Esophagus muscularis mucosa (tissue), 4 donors: ENCODE data around the gene C4orf33. TPM values are rescaled to one million over a fixed set of nuclear protein-coding genes. Genes with fewer than 3 reads are reported as not detected.

Experiments used
- DNase-seq: peaks from one replicate; pipeline ENCODE4 v3.0.0-alpha.2; 2017; ENCODE audit errors: extremely low spot score
- H3K27ac ChIP-seq, 4 donors: fragments of 200-600 bp; sonication (generic); replicated peaks in 1 of 4; 1 replicate in 3 of 4; 2 replicates in 1 of 4; pipeline ENCODE4 v1.5.1; 2016 to 2019; ENCODE audit warnings: mild to moderate bottlenecking in 1 of 4
- H3K27me3 ChIP-seq, 4 donors: fragments of 200-600 bp; sonication (generic); one replicate each; pipeline versions ENCODE4 v1.5.1 to v1.6.0; 2016 to 2019
- H3K36me3 ChIP-seq, 4 donors: fragments of 200-600 bp; sonication (generic); one replicate each; pipeline ENCODE4 v1.5.1; 2016 to 2019
- H3K4me1 ChIP-seq, 4 donors: fragments of 200-600 bp; sonication (generic); one replicate each; pipeline ENCODE4 v1.5.1; 2016 to 2019
- H3K4me3 ChIP-seq, 4 donors: fragments of 200-600 bp; sonication (generic); 1 replicate in 2 of 4; 2 replicates in 2 of 4; pipeline ENCODE4 v1.5.1; 2016 to 2019; ENCODE audit warnings: mild to moderate bottlenecking in 4 of 4, moderate library complexity in 1 of 4
- H3K9me3 ChIP-seq, 4 donors: fragments of 200-600 bp; sonication (generic); 1 replicate in 3 of 4; 2 replicates in 1 of 4; pipeline ENCODE4 v1.5.1; 2016 to 2019
- EP300 ChIP-seq: sonication (generic); formaldehyde crosslinking; IDR thresholded peaks from one replicate; pipeline ENCODE4 v1.6.1; 2017; ENCODE audit warnings: antibody characterized with exemption
- POLR2A ChIP-seq: fragments of 450-650 bp; IDR thresholded peaks from one replicate; pipeline ENCODE4 v1.6.1; 2017; ENCODE audit warnings: antibody characterized with exemption, moderate library complexity, mild to moderate bottlenecking, low read depth
- POLR2AphosphoS5 ChIP-seq, 2 donors: sonication (generic); formaldehyde crosslinking; IDR thresholded peaks; one replicate each; pipeline ENCODE4 v1.6.1; 2017; ENCODE audit warnings: antibody characterized with exemption in 2 of 2
- WGBS: methylation state at CpG from one replicate; pipeline ENCODE4 v1.1.5; 2018; 5-methylcytosine and 5-hydroxymethylcytosine counted together
- intact Hi-C: fragments of 100-400 bp; cut with DNase I; formaldehyde crosslinking; loops from one replicate; pipeline ENCODE4 v1.15.1; 2023
- total RNA-seq, 4 donors: library from RNA; depleted of rRNA; stranded (reverse); fragments of >200 nt; gene quantifications; one replicate each; pipeline versions ENCODE4 v1.1.0 to v1.2.1, GENCODE V29; 2016
- TF ChIP-seq, protein P1 (sequence below), 3 experiments: fragments of 200-600 bp in 2 of 3; fragments of 450-650 bp in 1 of 3; sonication (generic) in 2 of 3; IDR thresholded peaks; one replicate each; pipeline ENCODE4 v1.5.1; 2017 to 2019; ENCODE audit warnings: antibody characterized with exemption in 3 of 3, mild to moderate bottlenecking in 2 of 3, moderate library complexity in 1 of 3

The C4orf33 gene
- total RNA-seq, 4 donors from 2014 or later: 4.8 to 7.2 (median 5.6) TPM

DNA sequence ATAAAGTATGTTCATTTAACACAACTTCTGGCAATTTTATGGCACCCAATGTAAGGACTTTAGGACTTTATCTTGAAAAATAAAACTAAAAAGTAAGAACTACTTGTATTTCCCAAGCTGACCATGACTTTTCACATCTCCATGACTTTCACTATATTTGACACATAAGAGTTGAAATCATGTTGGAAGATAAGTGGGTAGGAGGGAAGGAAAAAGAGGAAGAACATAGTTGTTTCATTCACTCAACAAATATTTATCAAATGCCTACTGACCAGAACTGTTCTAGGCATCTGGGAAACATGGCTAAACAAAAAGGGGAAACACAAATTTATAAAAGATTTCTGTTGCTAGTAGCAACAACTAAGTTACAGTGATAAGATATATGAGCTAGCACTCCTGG is 18.6 kb upstream of the C4orf33 start:
- Histone ChIP-seq H3K27me3 (no peaks in the 10 kb centered on the region), H3K27ac (no peak overlapping the region), H3K4me1 (no peaks in the 10 kb centered on the region), H3K36me3 (peaks cover 12 to 40% (median 22%) of the 10 kb centered on the region in 4 donors), H3K4me3 (no peak overlapping the region), H3K9me3 (no peaks in the 10 kb centered on the region)
- DNase-seq: no peak
- TF ChIP-seq POLR2AphosphoS5 (IDR thresholded peaks at IDR 0.05) (no peak), POLR2A (no peak), EP300 (no peak)
- TF ChIP-seq, protein P1, sequence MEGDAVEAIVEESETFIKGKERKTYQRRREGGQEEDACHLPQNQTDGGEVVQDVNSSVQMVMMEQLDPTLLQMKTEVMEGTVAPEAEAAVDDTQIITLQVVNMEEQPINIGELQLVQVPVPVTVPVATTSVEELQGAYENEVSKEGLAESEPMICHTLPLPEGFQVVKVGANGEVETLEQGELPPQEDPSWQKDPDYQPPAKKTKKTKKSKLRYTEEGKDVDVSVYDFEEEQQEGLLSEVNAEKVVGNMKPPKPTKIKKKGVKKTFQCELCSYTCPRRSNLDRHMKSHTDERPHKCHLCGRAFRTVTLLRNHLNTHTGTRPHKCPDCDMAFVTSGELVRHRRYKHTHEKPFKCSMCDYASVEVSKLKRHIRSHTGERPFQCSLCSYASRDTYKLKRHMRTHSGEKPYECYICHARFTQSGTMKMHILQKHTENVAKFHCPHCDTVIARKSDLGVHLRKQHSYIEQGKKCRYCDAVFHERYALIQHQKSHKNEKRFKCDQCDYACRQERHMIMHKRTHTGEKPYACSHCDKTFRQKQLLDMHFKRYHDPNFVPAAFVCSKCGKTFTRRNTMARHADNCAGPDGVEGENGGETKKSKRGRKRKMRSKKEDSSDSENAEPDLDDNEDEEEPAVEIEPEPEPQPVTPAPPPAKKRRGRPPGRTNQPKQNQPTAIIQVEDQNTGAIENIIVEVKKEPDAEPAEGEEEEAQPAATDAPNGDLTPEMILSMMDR (IDR thresholded peaks at IDR 0.05): no peak
- intact Hi-C loops: no loop called here

DNA sequence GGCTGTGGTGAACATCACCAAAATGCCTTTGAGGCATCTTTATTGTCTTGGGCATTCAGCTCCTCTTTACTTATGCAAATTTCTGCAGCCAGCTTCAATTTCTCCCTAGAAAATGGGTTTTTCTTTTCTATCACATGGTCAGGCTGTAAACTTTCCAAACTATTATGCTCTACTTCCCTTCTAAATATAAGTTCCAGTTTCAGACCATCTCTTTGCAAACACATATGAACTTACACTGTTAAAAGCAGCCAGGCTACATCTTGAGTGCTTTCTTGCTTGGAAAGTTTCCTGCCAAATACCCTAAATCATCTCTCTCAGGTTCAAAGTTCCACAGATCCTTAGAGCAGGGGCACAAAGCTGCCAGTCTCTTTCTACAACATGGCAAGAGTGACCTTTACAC is 15.8 kb upstream of the C4orf33 start:
- Histone ChIP-seq H3K27me3 (no peaks in the 10 kb centered on the region), H3K4me1 (no peaks in the 10 kb centered on the region), H3K36me3 (peaks cover 12 to 40% (median 22%) of the 10 kb centered on the region in 4 donors), H3K27ac (no peak overlapping the region), H3K9me3 (no peaks in the 10 kb centered on the region), H3K4me3 (no peak overlapping the region)
- no peak for DNase-seq
- TF ChIP-seq POLR2A (no peak), EP300 (no peak), POLR2AphosphoS5 (IDR thresholded peaks at IDR 0.05) (no peak)
- TF ChIP-seq, protein P1 (IDR thresholded peaks at IDR 0.05): no peak
- intact Hi-C loops: no loop called here

DNA sequence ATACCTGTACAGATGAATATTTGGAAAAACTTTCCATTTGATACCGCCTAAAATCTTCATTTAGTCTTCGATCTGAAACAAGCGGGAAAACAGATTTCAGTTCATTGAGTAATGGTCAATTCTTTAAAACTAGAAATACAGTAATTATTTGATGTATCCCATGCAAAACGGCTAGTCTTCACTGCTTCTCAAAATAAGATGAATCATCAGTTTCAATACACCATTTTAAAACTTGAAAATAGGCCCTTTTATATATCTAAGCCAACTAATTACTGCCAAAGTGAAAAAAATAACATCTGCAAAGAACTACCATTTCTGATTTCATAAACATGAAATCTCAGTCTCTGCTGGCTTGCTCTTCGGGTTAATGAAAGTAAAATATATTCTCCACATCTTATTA is 13.7 kb upstream of the C4orf33 start:
- Histone ChIP-seq H3K27ac (no peak overlapping the region), H3K27me3 (no peaks in the 10 kb centered on the region), H3K36me3 (peaks cover 12 to 40% (median 22%) of the 10 kb centered on the region in 4 donors), H3K9me3 (peaks cover 0 to 4% (median 0%) of the 10 kb centered on the region in 4 donors), H3K4me3 (no peak overlapping the region), H3K4me1 (no peaks in the 10 kb centered on the region)
- DNase-seq: no peak
- WGBS: 92% methylated on average over 5 of the region's 5 CpGs
- TF ChIP-seq EP300 (no peak), POLR2A (no peak), POLR2AphosphoS5 (IDR thresholded peaks at IDR 0.05) (no peak)
- TF ChIP-seq, protein P1 (IDR thresholded peaks at IDR 0.05): no peak
- intact Hi-C loops: no loop called here

DNA sequence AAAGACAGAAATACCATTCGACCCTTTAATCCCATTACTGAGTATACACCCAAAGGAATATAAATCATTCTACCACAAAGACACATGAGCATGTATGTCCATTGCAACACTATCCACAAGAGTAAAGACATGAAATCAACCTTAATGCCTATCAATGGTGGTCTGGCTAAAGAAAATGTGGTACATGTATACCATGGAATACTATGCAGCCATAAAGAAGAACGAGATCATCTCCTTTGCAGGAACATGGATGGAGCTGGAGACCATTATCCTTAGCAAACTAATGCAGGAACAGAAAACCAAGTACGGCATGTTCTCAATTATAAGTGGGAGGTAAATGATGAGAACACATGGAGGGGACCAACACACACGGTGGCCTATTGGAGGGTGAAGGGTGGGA is 10.5 kb upstream of the C4orf33 start:
- Histone ChIP-seq H3K27me3 (no peaks in the 10 kb centered on the region), H3K36me3 (peaks cover 5 to 13% (median 12%) of the 10 kb centered on the region in 4 donors), H3K9me3 (peaks cover 0 to 4% (median 0%) of the 10 kb centered on the region in 4 donors), H3K4me1 (no peaks in the 10 kb centered on the region), H3K4me3 (no peak overlapping the region), H3K27ac (no peak overlapping the region)
- 97% methylated on average over 4 of the region's 4 CpGs for WGBS
- TF ChIP-seq POLR2A: no peak
- TF ChIP-seq POLR2AphosphoS5 (IDR thresholded peaks at IDR 0.05): no peak
- no peak for TF ChIP-seq EP300
- TF ChIP-seq, protein P1 (IDR thresholded peaks at IDR 0.05): no peak
- no peak for DNase-seq
- intact Hi-C loops: no loop called here

DNA sequence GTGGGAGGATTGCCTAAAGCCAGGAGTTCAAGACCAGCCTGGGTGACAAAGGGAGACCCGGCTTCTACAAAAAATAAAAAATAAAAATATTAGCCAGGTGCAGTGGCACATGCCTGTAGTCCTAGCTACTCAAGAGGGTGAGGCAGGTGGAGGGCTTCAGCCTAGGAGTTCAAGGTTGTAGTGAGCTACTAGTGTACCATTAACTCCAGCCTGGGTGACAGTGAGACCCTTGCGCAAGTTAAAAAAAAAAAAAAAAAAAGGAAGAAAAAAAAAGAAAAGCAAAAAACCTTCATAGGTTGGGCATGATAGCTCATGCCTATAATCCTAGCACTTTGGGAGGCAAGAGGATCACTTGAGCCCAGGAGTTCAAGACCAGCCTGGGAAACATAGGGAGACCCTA is 8.4 kb upstream of the C4orf33 start:
- 84% methylated on average over 2 of the region's 2 CpGs for WGBS
- Histone ChIP-seq H3K36me3 (no peaks in the 10 kb centered on the region), H3K4me3 (no peak overlapping the region), H3K27me3 (no peaks in the 10 kb centered on the region), H3K27ac (no peak overlapping the region), H3K9me3 (peaks cover 0 to 4% (median 0%) of the 10 kb centered on the region in 4 donors), H3K4me1 (peaks cover 12 to 15% (median 13%) of the 10 kb centered on the region in 4 donors)
- no peak for TF ChIP-seq EP300
- TF ChIP-seq POLR2A: no peak
- TF ChIP-seq, protein P1 (IDR thresholded peaks at IDR 0.05): no peak
- TF ChIP-seq POLR2AphosphoS5 (IDR thresholded peaks at IDR 0.05): no peak
- intact Hi-C loops: no loop called here
- no peak for DNase-seq
